GM19455 (cell line): ENCODE data around the gene ASCL2.

Experiments used
- ATAC-seq: cut with Tn5 transposase; IDR thresholded peaks from one replicate; pipeline ENCODE4 v1.9.1; 2021; ENCODE audit not compliant: unreplicated experiment

The ASCL2 gene

GRCh38 chr11:2275334-2276279, 5.2 kb upstream of the ASCL2 start:
- no peak for ATAC-seq

- no peak for ATAC-seq
These were observed 3.4 kb upstream of the ASCL2 start for GRCh38 chr11:2273771-2274170.

- ATAC-seq: no peak
These were observed 2.9 kb upstream of the ASCL2 start for GRCh38 chr11:2273311-2273710.

GRCh38 chr11:2272946-2273280, 2.5 kb upstream of the ASCL2 start:
- ATAC-seq: no peak

- no peak for ATAC-seq
These were observed 2.0 kb upstream of the ASCL2 start for GRCh38 chr11:2272228-2272945.

GRCh38 chr11:2271327-2272227, 1.2 kb upstream of the ASCL2 start:
- ATAC-seq: no peak

GRCh38 chr11:2271077-2271326, 614 bp upstream of the ASCL2 start:
- ATAC-seq: no peak

GRCh38 chr11:2269601-2270321, 627 bp downstream of the ASCL2 start:
- ATAC-seq: no peak

- ATAC-seq: no peak
These were observed 1.4 kb downstream of the ASCL2 start for GRCh38 chr11:2268729-2269600.

GRCh38 chr11:2267851-2268728, 2.3 kb downstream of the ASCL2 start:
- no peak for ATAC-seq

GRCh38 chr11:2267306-2267850, 3.0 kb downstream of the ASCL2 start:
- ATAC-seq: no peak

GRCh38 chr11:2266586-2267305, 3.6 kb downstream of the ASCL2 start:
- ATAC-seq: no peak

- no peak for ATAC-seq
These were observed 4.4 kb downstream of the ASCL2 start for GRCh38 chr11:2265854-2266585.

- ATAC-seq: no peak
These were observed 5.0 kb downstream of the ASCL2 start for GRCh38 chr11:2265396-2265795.

- no peak for ATAC-seq
These were observed 5.9 kb downstream of the ASCL2 start for GRCh38 chr11:2264366-2265053.

- no peak for ATAC-seq
These were observed 6.5 kb downstream of the ASCL2 start for GRCh38 chr11:2263724-2264360.
